HG03196 (cell line): ENCODE measurements around the gene TOR4A.

ENCODE experiments used
- ATAC-seq: cut with Tn5 transposase; IDR thresholded peaks from one replicate; pipeline ENCODE4 v1.9.1; 2021; ENCODE audit not compliant: unreplicated experiment

Gene TOR4A

GRCh38 chr9:137270929-137271695, 6.4 kb upstream of the TOR4A start:
- no peak for ATAC-seq

- ATAC-seq, result no peak
Observed at GRCh38 chr9:137271696-137272076, 5.8 kb upstream of the TOR4A start.

DNA sequence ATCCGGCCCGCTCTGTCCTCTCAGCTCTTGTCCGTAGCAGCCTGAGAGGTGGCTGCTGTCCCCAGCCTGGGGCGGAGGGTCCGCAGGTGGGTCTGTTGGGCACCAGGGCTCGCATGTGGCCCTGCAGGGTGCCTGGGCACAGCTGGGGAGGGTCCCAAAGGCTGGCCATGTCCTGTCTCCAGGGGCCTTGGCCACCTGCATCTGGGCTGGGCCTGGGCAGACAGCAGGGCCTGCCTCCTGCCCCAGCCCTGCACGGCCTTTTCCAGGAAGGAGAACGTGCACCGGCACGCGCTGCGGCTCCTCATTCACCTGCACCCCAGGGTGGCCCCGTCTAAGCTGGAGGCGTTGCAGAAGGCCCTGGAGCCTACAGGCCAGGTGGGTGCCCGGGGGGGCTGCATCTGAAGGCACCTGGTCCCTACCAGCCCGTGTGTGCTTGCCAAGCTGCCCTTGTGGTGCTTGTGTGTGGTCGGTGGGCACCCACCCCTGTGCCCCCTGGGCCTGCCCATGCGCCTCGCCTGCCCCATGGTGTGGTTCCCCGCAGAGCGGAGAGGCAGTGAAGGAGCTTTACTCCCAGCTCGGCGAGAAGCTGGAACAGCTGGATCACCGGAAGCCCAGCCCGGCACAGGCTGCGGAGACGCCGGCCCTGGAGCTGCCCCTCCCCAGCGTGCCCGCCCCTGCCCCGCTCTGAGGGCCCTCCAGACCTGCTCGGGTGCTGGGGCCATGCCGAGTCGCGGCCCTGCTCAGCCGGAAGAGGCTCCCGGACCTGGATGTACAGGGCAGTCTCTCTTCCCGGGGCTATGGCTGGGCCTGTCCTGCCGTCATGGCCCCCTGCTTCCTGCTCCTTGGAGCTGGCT, 5.1 kb upstream of the TOR4A start:
- ATAC-seq, result no peak

GRCh38 chr9:137273095-137273490, 4.4 kb upstream of the TOR4A start:
- no peak for ATAC-seq

DNA sequence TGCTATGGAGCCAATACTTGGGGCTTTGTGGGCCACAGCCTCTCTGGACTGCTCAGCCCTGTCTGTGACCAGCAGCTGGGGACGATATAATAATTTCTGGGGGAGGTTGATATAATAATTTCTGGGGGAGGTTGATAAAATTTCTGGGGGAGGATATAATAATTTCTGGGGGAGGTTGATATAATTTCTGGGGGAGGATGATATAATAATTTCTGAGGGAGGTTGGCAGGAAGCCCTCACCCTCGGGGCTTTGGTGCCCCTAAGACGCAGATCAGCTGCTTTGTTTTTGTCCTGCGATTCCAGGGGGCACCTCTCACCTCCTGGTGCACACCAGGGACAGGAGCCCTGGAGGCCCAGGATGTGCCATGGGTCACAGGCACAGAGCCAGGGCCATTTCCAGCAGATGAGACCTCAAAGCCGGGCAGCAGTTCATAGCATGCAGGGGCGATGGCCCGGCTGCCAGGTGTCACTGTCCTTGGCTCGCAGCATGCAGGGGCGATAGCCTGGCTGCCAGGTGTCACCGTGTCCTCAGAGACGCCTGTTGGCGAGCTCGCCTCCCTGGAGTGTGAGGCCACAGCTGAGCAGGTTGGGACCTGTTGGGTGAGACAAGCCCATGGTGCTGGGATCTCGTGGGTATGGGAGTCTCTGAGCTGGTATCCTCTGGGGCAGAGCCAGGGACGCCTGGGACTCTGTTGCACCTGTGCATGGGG, 3.8 kb upstream of the TOR4A start:
- ATAC-seq, result no peak

DNA sequence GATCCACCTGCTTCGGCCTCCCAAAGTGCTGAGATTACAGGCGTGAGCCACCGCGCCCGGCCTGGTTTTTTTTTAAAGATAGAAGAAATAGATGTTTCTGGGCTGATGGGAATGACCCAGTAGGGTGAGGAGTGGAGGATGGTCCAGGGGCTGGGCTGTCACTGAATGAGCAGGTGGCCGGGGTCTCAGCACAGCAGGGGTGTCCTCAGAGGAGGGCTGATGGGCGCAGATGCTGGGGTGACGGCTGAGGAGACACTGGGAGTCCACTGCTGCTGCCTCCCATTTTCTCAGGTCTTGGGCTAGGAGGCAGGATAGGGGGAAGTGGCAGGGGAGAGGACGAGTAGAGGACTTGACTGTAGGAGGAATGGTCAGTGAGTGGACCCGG, 2.3 kb upstream of the TOR4A start:
- no peak for ATAC-seq

GRCh38 chr9:137275588-137276472, 1.7 kb upstream of the TOR4A start:
- no peak for ATAC-seq

DNA sequence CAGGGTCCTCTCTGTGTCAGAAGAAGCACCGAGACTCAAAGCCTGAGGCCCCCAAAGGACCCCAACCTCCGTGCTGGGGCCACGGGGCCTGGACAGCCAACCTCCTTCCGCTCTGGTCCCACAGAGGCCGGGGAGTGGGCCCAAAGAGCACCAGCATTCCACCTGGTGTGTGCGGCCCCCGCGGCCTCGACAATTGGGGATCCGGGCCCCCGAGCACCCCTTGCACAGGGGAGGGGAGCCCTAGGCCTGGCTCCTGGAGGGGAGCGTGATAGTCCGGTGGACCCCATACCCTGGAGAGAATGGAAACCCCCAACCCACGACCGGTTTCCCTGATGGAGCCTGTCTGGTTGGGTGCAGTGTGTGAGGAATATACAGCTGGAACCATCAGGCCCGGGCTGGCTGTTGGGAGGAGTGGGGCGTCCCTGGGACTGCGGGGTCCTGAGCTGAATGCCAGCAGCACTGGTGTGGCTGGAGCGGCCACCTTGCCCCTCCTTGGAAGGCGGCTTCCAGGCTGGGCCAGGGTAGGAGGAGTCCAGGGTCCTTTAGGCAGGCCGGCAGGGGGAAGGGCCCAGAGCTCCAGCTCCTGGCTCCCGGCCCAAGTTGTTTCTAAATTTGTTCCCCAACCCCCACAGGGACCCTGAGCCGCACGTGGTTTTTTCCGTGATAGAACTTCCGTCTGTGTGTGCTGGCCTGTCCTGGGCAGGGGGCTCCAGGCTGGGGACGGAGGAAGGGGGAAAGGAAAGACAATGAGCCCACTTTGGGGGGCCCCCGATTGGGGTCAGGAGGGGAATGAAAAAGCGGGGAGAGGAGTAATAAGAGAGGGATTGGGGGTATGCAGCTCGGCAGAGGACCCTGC, 825 bp upstream of the TOR4A start:
- no peak for ATAC-seq

DNA sequence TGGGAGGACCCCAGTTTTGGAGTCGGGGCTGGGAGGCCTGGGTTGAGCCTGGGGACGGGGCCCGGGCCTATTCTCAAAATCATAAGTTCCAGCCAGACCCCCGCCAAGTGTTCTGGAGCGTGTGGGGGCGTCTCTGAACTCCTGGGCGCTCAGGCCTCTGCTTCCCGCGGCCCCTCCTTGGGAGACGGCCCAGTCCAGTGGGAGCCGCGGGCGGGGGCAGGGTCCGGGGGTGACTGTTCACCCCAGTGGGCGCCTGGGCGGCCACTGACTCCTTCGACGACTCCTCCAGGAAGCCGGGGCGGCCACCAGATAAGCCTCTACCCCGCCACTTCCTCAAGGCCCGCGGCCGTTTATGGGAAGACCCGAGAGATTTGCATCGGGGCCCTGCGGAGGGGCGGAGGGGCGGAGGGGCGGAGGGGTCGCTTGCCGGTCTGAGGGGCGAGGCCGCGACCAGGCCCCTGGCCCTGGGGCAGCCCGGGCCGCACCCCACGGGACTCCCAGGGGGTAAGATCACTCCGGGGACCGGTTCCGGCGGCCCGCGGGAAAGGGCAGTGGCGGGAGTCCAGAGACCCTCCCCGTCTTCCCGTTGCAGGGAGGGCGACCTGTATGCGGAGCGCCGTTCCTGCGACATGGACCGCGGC, 655 bp downstream of the TOR4A start:
- no peak for ATAC-seq

GRCh38 chr9:137278721-137279711, 1.5 kb downstream of the TOR4A start:
- ATAC-seq, result no peak

GRCh38 chr9:137279741-137280473, 2.4 kb downstream of the TOR4A start:
- ATAC-seq, result no peak

GRCh38 chr9:137280474-137281344, 3.2 kb downstream of the TOR4A start:
- ATAC-seq, result no peak

- no peak for ATAC-seq
Observed at GRCh38 chr9:137281345-137282116, 4.0 kb downstream of the TOR4A start.

DNA sequence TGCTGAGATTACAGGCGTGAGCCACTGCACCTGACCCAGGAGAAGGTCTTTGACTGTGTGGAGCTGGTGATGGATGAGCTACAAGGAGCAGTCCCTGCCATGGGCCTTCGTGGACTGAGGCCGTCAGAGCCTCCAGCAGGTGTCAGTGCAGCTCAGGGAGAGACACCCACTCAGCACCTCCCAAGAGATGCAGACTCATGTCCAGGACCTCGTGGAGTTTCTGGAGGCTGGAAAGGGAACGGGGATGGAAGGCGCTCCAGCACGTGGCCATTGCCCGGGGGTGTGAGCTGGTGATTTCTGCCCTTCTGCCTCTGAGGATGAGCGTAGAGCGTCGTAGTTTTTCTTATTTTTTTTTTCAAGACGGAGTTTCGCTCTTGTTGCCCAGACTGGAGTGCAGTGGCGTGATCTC, 9.5 kb downstream of the TOR4A start:
- ATAC-seq, result no peak

DNA sequence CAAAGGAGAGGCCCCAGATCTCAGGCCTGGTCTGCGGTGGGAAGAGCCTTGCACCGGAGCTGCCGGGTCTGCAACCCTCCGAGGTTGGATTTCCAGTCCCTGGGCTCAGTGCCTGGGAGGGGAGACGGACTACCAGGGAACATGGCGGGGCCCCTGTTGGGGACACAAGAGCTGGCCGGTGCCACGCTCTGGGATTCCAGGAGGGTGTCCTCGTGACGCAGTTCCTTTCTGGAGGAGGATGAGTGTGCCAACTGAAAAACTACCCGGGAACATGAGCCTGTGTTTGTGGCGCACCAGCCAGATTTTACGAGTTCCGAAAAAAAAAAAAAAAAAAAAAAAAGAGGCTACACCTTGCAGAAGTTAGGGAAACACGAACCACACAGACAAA, 15.6 kb downstream of the TOR4A start:
- ATAC-seq, result no peak
